GM12878 (cell line): ENCODE results near the gene ANKDD1B. TPM values are rescaled to one million over a fixed set of nuclear protein-coding genes. Genes with fewer than 3 reads are reported as not detected.

Experiments used
- ATAC-seq: fragments of 200-7000 bp; cut with Tn5 transposase; 3 replicates; pipeline ENCODE4 v1.9.1; 2020; ENCODE audit warnings: mild to moderate bottlenecking, moderate library complexity
- BruUV-seq: library from RNA; stranded (reverse); fragments of 400-500 nt; replicated peaks from 2 replicates; lab custom pipeline; 2021; lab: Mats Ljungman, UMichigan
- CTCF ChIA-PET: fragments of 300-600 bp; sonication (Branson Sonifier 250); formaldehyde crosslinking; extraction: SDS; loops from one replicate; lab custom pipeline; 2021; ENCODE audit warnings: inconsistent platforms; lab: Yijun Ruan, JAX
- POLR2A ChIA-PET: fragments of 350-600 bp; formaldehyde crosslinking; extraction: SDS; loops from one replicate; lab custom pipeline; 2021; ENCODE audit warnings: inconsistent platforms; lab: Charles Lee
- RAD21 ChIA-PET: fragments of 300-600 bp; sonication (Branson Sonifier 250); formaldehyde crosslinking; loops from one replicate; lab custom pipeline; 2023; ENCODE audit warnings: antibody characterized with exemption; ENCODE audit not compliant: unreplicated experiment; lab: Charles Lee
- SMC1A ChIA-PET: fragments of 300-600 bp; sonication (Branson Sonifier 250); formaldehyde crosslinking; loops from one replicate; lab custom pipeline; 2023; ENCODE audit not compliant: unreplicated experiment, uncharacterized antibody; lab: Charles Lee
- DNase-seq: peaks from one replicate; pipeline ENCODE4 v3.0.0-alpha.2; 2011; ENCODE audit warnings: low read depth, low spot score
- FAIRE-seq: peaks from 3 replicates; lab custom pipeline; 2011; peaks lifted over from hg19 to GRCh38; lab: Jason Lieb, UNC
- H2AFZ ChIP-seq: 2 replicates; pipeline ENCODE4 v1.6.0; 2011; ENCODE audit warnings: low read depth, low read length, control low read depth; ENCODE audit not compliant: control insufficient read depth
- H3K27ac ChIP-seq: 2 replicates; pipeline ENCODE4 v1.5.1; 2011; ENCODE audit warnings: control low read depth; ENCODE audit not compliant: control insufficient read depth, insufficient read depth
- H3K27me3 ChIP-seq, 2 experiments: replicated peaks in 1 of 2; 2 replicates each; pipeline versions ENCODE4 v1.6.0 to v1.6.1; 2011; ENCODE audit warnings: low read length in 1 of 2; ENCODE audit not compliant: control insufficient read depth in 2 of 2, insufficient read depth in 2 of 2
- H3K36me3 ChIP-seq, 2 experiments: 2 replicates each; pipeline ENCODE4 v1.5.1; 2011; ENCODE audit warnings: low read length in 1 of 2; ENCODE audit not compliant: control insufficient read depth in 2 of 2, insufficient read depth in 2 of 2
- H3K4me1 ChIP-seq: 2 replicates; pipeline ENCODE4 v1.6.1; 2011; ENCODE audit warnings: mild to moderate bottlenecking, low read length, moderate library complexity, mixed read lengths; ENCODE audit not compliant: control insufficient read depth, insufficient read depth
- H3K4me2 ChIP-seq: 2 replicates; pipeline ENCODE4 v1.6.0; 2011; ENCODE audit warnings: control low read depth; ENCODE audit not compliant: control insufficient read depth, insufficient read depth
- H3K4me3 ChIP-seq: fragments of 200-600 bp; sonication (generic); 2 replicates; pipeline ENCODE4 v1.5.1; 2016
- H3K79me2 ChIP-seq: 2 replicates; pipeline ENCODE4 v1.6.0; 2011; ENCODE audit warnings: low read length; ENCODE audit not compliant: control insufficient read depth, insufficient read depth
- H3K9ac ChIP-seq: 2 replicates; pipeline ENCODE4 v1.8.0; 2011; ENCODE audit warnings: low read length, control low read depth, mixed read lengths; ENCODE audit not compliant: control insufficient read depth, insufficient read depth
- H3K9me3 ChIP-seq: replicated peaks from 3 replicates; pipeline ENCODE4 v1.5.1; 2011; ENCODE audit warnings: mild to moderate bottlenecking, low read length; ENCODE audit not compliant: control insufficient read depth, insufficient read depth
- H4K20me1 ChIP-seq: 2 replicates; pipeline ENCODE4 v1.6.0; 2011; ENCODE audit not compliant: control insufficient read depth, insufficient read depth
- BCL11A ChIP-seq: IDR thresholded peaks from 2 replicates; pipeline ENCODE4 v1.6.1; 2011; ENCODE audit warnings: low read depth, low read length
- FOXK2 ChIP-seq: fragments of 450-650 bp; IDR thresholded peaks from 2 replicates; pipeline ENCODE4 v1.6.1; 2017; ENCODE audit warnings: mild to moderate bottlenecking, moderate library complexity
- HCFC1 ChIP-seq: fragments of 150-350 bp; IDR thresholded peaks from 2 replicates; pipeline ENCODE4 v1.6.1; 2014; ENCODE audit warnings: low read length
- HDAC6 ChIP-seq: fragments of 200-600 bp; sonication (generic); IDR thresholded peaks from one replicate; pipeline ENCODE4 v1.8.0; 2017; ENCODE audit warnings: antibody characterized with exemption; ENCODE audit not compliant: unreplicated experiment
- MTA3 ChIP-seq: IDR thresholded peaks from 2 replicates; pipeline ENCODE4 v1.6.1; 2012; ENCODE audit warnings: low read length, inconsistent platforms, borderline replicate concordance
- PAX5 ChIP-seq: IDR thresholded peaks from 2 replicates; pipeline ENCODE4 v1.6.1; 2011; ENCODE audit warnings: low read depth, low read length, borderline replicate concordance
- POLR2A ChIP-seq: IDR thresholded peaks from 2 replicates; pipeline ENCODE4 v1.6.1; 2011; ENCODE audit warnings: low read depth, mild to moderate bottlenecking, low read length
- RBBP5 ChIP-seq: fragments of 200-600 bp; sonication (generic); conservative IDR thresholded peaks from 2 replicates; pipeline ENCODE4 v1.6.1; 2016
- RCOR1 ChIP-seq: conservative IDR thresholded peaks from 2 replicates; pipeline ENCODE4 v1.6.1; 2012; ENCODE audit warnings: low read depth, low read length, improper control_type of control experiment
- RUNX3 ChIP-seq: IDR thresholded peaks from 2 replicates; pipeline ENCODE4 v1.6.1; 2012; ENCODE audit warnings: low read length, inconsistent platforms
- SMAD1 ChIP-seq: fragments of 450-650 bp; IDR thresholded peaks from 2 replicates; pipeline ENCODE4 v1.6.1; 2018; ENCODE audit warnings: mild to moderate bottlenecking, low read depth; ENCODE audit not compliant: partially characterized antibody
- SMC3 ChIP-seq: IDR thresholded peaks from 2 replicates; pipeline ENCODE4 v1.6.1; 2011; ENCODE audit warnings: low read length, improper control_type of control experiment, borderline replicate concordance
- SREBF2 ChIP-seq: IDR thresholded peaks from 2 replicates; pipeline ENCODE4 v1.6.1; 2012; ENCODE audit warnings: mild to moderate bottlenecking, low read length
- STAT3 ChIP-seq: IDR thresholded peaks from 2 replicates; pipeline ENCODE4 v1.6.1; 2011; ENCODE audit warnings: low read depth, low read length, improper control_type of control experiment
- SUPT20H ChIP-seq: IDR thresholded peaks from 2 replicates; pipeline ENCODE4 v1.6.1; 2011; ENCODE audit warnings: low read depth, mild to moderate bottlenecking, low read length, moderate library complexity, borderline replicate concordance; ENCODE audit not compliant: control insufficient read depth
- SUZ12 ChIP-seq: fragments of 200-600 bp; sonication (generic); IDR thresholded peaks from one replicate; pipeline ENCODE4 v1.6.1; 2018; ENCODE audit warnings: antibody characterized with exemption, mild to moderate bottlenecking; ENCODE audit not compliant: unreplicated experiment
- TARDBP ChIP-seq: IDR thresholded peaks from 2 replicates; pipeline ENCODE4 v1.6.1; 2016; ENCODE audit warnings: borderline replicate concordance
- TCF7 ChIP-seq: IDR thresholded peaks from 2 replicates; pipeline ENCODE4 v1.6.1; 2014; ENCODE audit warnings: antibody characterized with exemption, borderline replicate concordance
- WRNIP1 ChIP-seq: IDR thresholded peaks from 2 replicates; pipeline ENCODE4 v1.6.1; 2011; ENCODE audit warnings: low read depth, low read length, improper control_type of control experiment, borderline replicate concordance
- WGBS: methylation state at CpG from one replicate; pipeline ENCODE4 v1.1.6; 2016; ENCODE audit warnings: low lambda C conversion rate; ENCODE audit not compliant: insufficient replicate concordance, insufficient coverage; ENCODE audit errors: missing lambda C conversion rate; 5-methylcytosine and 5-hydroxymethylcytosine counted together
- in situ Hi-C: fragments of 300-500 bp; cut with MboI; formaldehyde crosslinking; loops from 9 replicates; pipeline ENCODE4 v1.14.3; 2018; ENCODE audit warnings: mixed read lengths
- intact Hi-C: fragments of 100-400 bp; cut with micrococcal nuclease; formaldehyde crosslinking; loops from one replicate; pipeline ENCODE4 v1.14.2; 2022; ENCODE audit not compliant: unreplicated experiment
- polyA plus RNA-seq, 11 experiments: library from polyadenylated mRNA; depleted of rRNA in 4 of 11; unstranded in 6 of 11; stranded (reverse) in 5 of 11; fragments of >200 nt; fragmentation: Nextera tagmentation in 4 of 11; fragmentation: Illumina TruSeq in 1 of 11; extraction: Ambion mirVana in 4 of 11; extraction: Trizol in 1 of 11; gene quantifications; 1 replicate in 1 of 11; 2 replicates in 10 of 11; pipeline versions ENCODE4 v1.2.1 to v1.2.3, GENCODE V29; 2011 to 2016; ENCODE audit warnings: inconsistent platforms in 2 of 11, missing spikeins in 2 of 11, low read depth in 1 of 11
- total RNA-seq, 4 experiments: library from RNA; depleted of rRNA in 3 of 4; stranded (reverse); fragments of >200 nt in 3 of 4; fragmentation: Illumina TruSeq in 1 of 4; extraction: Trizol in 1 of 4; gene quantifications; 2 replicates each; pipeline versions ENCODE4 v1.2.1 to v1.2.3, GENCODE V29; 2013 to 2021
- TF ChIP-seq, protein P1 (sequence below): fragments of 150-350 bp; IDR thresholded peaks from 2 replicates; pipeline ENCODE4 v1.6.1; 2016; ENCODE audit warnings: low read depth, low read length

Gene ANKDD1B
- total and polyA plus RNA-seq, 10 of the 15 experiments (the other 5 are each of a cell fraction or from before 2014, with no cell fraction given), result 0.34 to 2.4 (median 0.80) TPM

- no peaks in the 10 kb centered on the region for H3K79me2 ChIP-seq
- H3K4me2 ChIP-seq, result no peak overlapping the region
- no peak overlapping the region for H3K4me3 ChIP-seq
- no peak for TF ChIP-seq FOXK2
- TF ChIP-seq STAT3, result no peak
- no peak for TF ChIP-seq MTA3
- TF ChIP-seq RCOR1, result no peak
- no peak for TF ChIP-seq SMC3
- no peak for TF ChIP-seq RBBP5
- TF ChIP-seq TCF7, result no peak
- TF ChIP-seq POLR2A, result no peak
- TF ChIP-seq SREBF2, result no peak
- TF ChIP-seq TARDBP, result no peak
- TF ChIP-seq PAX5, result no peak
- TF ChIP-seq SMAD1, result no peak
- no peak for TF ChIP-seq WRNIP1
- TF ChIP-seq HCFC1, result no peak
- TF ChIP-seq, protein P1, sequence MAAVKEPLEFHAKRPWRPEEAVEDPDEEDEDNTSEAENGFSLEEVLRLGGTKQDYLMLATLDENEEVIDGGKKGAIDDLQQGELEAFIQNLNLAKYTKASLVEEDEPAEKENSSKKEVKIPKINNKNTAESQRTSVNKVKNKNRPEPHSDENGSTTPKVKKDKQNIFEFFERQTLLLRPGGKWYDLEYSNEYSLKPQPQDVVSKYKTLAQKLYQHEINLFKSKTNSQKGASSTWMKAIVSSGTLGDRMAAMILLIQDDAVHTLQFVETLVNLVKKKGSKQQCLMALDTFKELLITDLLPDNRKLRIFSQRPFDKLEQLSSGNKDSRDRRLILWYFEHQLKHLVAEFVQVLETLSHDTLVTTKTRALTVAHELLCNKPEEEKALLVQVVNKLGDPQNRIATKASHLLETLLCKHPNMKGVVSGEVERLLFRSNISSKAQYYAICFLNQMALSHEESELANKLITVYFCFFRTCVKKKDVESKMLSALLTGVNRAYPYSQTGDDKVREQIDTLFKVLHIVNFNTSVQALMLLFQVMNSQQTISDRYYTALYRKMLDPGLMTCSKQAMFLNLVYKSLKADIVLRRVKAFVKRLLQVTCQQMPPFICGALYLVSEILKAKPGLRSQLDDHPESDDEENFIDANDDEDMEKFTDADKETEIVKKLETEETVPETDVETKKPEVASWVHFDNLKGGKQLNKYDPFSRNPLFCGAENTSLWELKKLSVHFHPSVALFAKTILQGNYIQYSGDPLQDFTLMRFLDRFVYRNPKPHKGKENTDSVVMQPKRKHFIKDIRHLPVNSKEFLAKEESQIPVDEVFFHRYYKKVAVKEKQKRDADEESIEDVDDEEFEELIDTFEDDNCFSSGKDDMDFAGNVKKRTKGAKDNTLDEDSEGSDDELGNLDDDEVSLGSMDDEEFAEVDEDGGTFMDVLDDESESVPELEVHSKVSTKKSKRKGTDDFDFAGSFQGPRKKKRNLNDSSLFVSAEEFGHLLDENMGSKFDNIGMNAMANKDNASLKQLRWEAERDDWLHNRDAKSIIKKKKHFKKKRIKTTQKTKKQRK, result no peak
- TF ChIP-seq SUZ12, result no peak
- TF ChIP-seq HDAC6, result no peak
- no peak for TF ChIP-seq RUNX3
- no peak for TF ChIP-seq SUPT20H
- no peak for TF ChIP-seq BCL11A
- no peaks in the 10 kb centered on the region for H3K9me3 ChIP-seq
- ChIA-PET SMC1A (interaction anchor here (1.0 to 1.9 kb wide), 2 partner anchors 13 to 77 kb away, joined by 4 to 6 read pairs; partner anchors contain the start of gene POLK), POLR2A (no interaction called here), RAD21 (no interaction called here), CTCF (interaction anchor here (3.0 kb wide), 1 partner anchor 92 kb away, joined by 13 read pairs; no protein-coding TSS in a partner anchor)
- no peaks in the 10 kb centered on the region for H3K27me3 ChIP-seq
- WGBS, result 98% methylated on average over 3 of the region's 3 CpGs
- DNase-seq (no peak), ATAC-seq (no peak), FAIRE-seq (no peak)
- no peaks in the 10 kb centered on the region for H3K4me1 ChIP-seq
- H3K36me3 ChIP-seq, result peaks cover 0 to 23% of the 10 kb centered on the region in 2 experiments; a peak in 2 of 4 replicates
- in situ Hi-C loops (no loop called here), intact Hi-C loops (loop anchor here (10.0 kb wide), 1 partner anchor 154 kb away; no protein-coding TSS in a partner anchor)
- H3K9ac ChIP-seq, result no peak overlapping the region
- no peak overlapping the region for H2AFZ ChIP-seq
- no peak overlapping the region for H3K27ac ChIP-seq
- no peaks in the 10 kb centered on the region for H4K20me1 ChIP-seq
- BruUV-seq, result no TSS peak
Observed at GRCh38 chr5:75588666-75589065, 22.6 kb upstream of the ANKDD1B start.
